Measurements from ENCODE around the gene VAMP4.

Gene VAMP4, protein sequence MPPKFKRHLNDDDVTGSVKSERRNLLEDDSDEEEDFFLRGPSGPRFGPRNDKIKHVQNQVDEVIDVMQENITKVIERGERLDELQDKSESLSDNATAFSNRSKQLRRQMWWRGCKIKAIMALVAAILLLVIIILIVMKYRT

DNA sequence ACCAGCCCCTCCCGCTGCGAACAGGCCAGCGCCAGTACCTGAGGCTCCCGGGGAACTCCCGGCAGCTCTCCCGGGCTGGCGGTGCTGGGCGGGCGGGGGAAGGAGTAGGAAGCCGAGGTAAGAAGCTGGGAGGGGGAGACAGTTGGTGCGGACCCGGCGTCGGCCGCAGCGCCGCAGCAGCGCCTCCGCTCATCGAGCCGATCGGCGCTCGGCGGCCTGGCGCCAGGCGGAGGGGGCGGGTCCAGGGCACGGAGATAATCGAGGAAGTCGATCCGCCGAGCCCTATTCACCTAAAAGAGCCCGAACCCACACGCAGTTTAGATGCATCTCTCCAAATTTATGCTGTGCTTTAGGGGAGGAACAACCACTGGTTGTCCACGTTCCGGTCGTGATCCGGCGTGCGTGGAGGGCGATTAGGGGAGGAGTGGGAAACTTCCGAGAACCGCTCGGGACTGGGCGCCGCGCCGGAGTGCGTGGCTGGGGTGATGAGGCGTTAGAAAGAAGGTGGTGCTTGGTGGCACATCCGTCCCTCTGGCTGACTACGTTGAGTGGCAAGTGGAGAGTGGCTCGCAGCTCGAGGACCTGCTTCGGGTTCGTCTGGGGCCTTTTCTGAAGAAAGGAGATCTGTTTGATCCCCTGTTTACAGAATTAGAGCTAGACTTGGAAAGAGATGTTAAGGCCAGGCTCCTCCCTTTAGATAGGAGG lies at the start of gene VAMP4:
TSS of gene VAMP4 (minus strand) at position 194 of the 705 bp plus-strand sequence. CDS start 3,651 bp downstream, outside the sequence.
- DNase-seq (ENCODE audit: low read depth in 2 of 2): peak; percentile 66 to 77

DNA sequence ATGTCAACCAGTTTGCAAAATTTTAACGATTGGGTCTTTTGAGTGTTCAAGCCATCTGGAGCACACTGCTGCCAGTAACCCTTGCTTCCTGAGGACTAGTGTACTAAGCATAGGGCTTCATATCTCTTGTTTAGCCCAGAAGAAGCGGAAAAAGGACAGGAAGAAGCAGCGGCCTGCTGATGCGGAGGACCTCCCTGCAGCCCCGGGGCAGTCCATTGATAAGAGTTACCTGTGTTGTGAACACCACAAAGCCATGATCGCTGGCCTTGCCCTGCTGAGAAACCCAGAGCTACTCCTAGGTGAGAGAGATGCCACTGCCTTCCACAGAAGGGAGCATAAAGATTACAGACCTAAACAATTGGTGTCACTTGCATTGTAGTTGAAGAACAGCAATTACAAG lies 48.5 kb upstream of the VAMP4 start:
- DNase-seq (ENCODE audit: low read depth in 2 of 2): no peak

- no peak for DNase-seq (ENCODE audit: low read depth in 2 of 2)
These were observed 46.8 kb upstream of the VAMP4 start for GRCh38 chr1:171788696-171789095.

- DNase-seq (ENCODE audit: low read depth in 2 of 2): no peak
These were observed 46.0 kb upstream of the VAMP4 start for GRCh38 chr1:171787686-171788480.

GRCh38 chr1:171786534-171786933 lies 44.7 kb upstream of the VAMP4 start:
- DNase-seq (ENCODE audit: low read depth in 2 of 2): no peak

GRCh38 chr1:171785766-171786165 lies 43.9 kb upstream of the VAMP4 start:
- no peak for DNase-seq (ENCODE audit: low read depth in 2 of 2)

GRCh38 chr1:171784784-171785183 lies 42.9 kb upstream of the VAMP4 start:
- no peak for DNase-seq (ENCODE audit: low read depth in 2 of 2)

GRCh38 chr1:171783816-171784530 lies 42.1 kb upstream of the VAMP4 start:
- DNase-seq (ENCODE audit: low read depth in 2 of 2): no peak

DNA sequence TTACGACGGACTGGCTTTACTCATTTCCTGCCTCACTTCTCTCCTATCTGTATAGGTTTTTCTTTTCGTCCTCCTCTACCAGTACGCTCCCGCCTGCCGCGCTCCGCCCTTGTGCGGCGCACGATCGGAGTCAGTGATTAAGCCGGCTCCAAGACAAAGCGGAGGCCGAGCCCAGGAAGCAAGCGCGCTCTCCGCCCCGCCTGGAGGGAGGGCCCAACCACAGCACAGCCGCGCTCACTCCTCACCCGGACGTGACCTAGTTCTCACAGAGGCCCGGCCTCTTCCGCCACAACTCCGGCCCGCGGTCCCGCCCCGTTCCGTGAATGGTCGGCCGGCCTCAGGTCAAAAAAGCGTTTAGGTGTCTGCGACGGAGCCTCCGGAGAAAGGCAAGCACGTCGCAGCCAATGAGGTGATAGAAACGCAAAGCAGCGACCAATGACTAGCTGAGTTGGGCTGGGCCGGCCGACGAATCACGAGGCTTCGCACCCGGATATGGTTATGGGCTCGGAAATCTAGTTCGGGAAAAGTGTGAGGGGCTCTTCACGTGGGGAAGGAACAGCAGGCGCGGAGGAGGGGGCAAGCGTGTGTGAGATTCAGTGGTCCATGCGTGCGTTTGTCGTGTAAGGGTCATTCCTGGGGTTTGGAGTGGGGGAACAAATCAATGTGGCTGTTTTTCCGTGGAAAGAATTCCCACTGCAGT lies 39.5 kb upstream of the VAMP4 start, which contains the start of gene METTL13:
TSS of gene METTL13 (plus strand) at position 485 of the 700 bp plus-strand sequence. CDS start 308 bp downstream, outside the sequence.
- DNase-seq (ENCODE audit: low read depth in 2 of 2): peak; percentile 97

DNA sequence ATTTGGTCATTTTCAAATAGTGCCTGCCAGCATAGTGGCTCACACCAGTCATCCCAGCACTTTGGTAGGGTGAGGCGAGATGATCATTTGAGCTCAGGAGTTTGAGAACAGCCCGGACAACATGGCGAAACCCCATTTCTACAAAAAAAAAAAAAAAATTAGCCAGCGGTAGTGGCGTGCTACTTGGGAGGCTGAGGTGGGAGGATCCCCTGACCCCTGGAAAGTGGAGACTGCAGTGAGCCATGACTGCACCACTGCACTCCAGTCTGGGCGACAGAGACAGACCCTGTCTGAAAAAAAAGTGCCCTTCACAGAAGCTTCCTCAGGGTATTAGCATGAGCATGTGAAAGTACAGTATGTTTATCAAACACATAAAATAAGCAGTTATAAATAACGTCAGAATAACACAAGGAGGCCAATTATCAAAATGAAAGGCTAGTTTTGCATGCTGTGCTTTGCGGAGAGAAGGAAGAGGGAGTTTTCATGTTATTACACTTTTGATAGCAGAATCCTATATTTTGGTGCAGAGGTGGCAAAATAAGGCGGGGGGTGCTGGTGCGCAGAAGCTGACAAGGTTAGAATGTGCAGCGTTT lies 38.8 kb upstream of the VAMP4 start:
- no peak for DNase-seq (ENCODE audit: low read depth in 2 of 2)

DNA sequence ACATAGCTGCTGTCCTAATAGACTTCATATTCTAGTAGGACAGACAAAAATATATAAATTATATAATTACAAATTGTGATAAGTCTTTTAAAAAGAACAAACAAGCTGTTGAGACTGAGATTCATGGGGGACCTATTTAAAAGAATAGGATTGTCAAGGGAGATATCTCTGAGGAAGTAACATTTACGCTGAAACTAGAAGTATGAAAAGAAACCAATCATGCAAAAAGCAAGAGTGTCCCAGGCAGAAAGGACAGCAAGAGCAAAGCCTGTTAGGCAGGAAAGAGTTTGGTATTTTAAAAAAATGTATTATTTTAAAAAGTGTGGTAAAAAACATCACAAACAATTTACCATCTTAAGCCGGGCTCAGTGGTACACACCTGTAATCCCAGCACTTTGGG lies 30.4 kb upstream of the VAMP4 start:
- no peak for DNase-seq (ENCODE audit: low read depth in 2 of 2)

DNA sequence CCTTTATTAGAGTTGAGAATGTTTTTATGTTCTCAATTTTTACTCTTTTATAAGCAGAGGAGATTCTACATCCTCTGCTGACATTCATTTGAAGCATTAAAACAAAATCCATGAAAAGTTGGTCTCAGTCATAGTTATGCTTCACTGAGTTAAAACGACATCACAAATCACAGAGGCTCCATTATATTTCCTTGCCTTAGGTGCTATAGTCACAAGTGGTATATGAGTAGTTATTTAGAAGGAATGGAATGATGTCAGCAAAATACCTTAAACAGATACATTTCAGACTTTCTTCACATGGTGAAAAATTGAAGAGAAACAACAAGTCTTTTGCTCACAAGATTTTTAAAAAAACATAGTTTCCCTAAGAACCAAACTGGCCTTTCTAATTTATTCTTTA lies 27.9 kb upstream of the VAMP4 start:
- DNase-seq (ENCODE audit: low read depth in 2 of 2): no peak

- DNase-seq (ENCODE audit: low read depth in 2 of 2): no peak
These were observed 27.3 kb upstream of the VAMP4 start for GRCh38 chr1:171769171-171769570.

GRCh38 chr1:171763764-171764163 lies 21.9 kb upstream of the VAMP4 start:
- DNase-seq (ENCODE audit: low read depth in 2 of 2): no peak

GRCh38 chr1:171762143-171762563 lies 20.3 kb upstream of the VAMP4 start:
- no peak for DNase-seq (ENCODE audit: low read depth in 2 of 2)

- no peak for DNase-seq (ENCODE audit: low read depth in 2 of 2)
These were observed 16.1 kb upstream of the VAMP4 start for GRCh38 chr1:171758011-171758410.

DNA sequence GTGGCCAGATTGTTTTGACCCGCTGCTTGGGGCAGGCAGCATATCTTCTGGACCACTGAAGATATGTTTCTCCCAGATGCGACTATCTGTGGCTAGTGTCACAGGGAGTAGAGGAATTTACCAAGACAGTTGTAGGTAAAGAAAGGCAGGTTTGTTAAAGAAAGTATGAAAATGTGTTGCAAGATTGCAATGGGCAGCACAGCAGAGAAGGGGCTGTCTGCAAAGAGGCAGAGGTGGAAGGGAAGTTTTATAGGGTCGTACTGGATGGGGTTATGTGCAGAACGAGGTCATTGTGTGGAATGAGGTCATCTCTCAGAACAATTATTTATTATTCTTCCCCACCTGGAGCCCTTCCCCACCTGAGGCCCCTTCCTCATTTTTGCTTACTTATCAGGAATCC lies 15.0 kb upstream of the VAMP4 start:
- DNase-seq (ENCODE audit: low read depth in 2 of 2): no peak

DNA sequence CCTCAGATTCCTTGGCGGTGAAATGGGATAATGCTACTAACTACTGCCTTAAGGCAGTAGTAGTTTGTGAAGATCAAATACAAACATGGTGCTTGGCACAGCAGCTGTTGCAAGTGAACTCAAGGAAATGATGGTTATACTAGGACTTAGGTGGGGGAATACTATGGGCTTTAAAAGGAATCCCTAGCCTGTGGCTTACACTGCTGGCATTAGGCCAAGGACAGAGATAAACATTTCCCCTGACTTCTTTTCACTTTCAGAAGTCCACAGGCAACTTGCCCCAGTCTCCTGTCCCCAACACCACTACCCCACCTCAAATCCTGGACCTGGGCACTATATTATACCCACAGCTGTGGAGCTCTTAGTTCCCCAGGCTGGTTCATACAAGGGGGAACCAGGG lies 13.1 kb upstream of the VAMP4 start:
- no peak for DNase-seq (ENCODE audit: low read depth in 2 of 2)

GRCh38 chr1:171754353-171754705 lies 12.5 kb upstream of the VAMP4 start:
- DNase-seq (ENCODE audit: low read depth in 2 of 2): no peak

- DNase-seq (ENCODE audit: low read depth in 2 of 2): no peak
These were observed 12.0 kb upstream of the VAMP4 start for GRCh38 chr1:171753685-171754352.

DNA sequence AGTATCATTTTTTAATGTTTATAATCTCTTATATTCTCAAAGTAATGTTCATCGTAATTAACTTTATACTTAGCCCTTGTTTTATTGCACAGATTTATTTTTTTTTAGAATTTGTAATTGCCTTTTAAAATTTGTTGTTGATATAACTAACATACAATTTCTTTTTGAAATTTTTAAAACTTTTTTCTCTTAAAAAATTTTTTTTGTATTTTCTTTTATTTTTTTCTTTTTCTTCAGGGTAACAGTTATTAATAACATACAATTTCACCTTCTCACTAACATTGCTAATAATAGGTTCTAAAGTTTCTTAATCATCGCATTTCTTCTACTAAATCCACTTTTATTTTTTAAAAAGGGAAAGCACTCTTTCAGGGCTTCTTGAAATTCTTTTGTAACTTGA lies 11.3 kb upstream of the VAMP4 start:
- no peak for DNase-seq (ENCODE audit: low read depth in 2 of 2)
